ENCODE data around the gene CYBC1.

The CYBC1 gene

DNA sequence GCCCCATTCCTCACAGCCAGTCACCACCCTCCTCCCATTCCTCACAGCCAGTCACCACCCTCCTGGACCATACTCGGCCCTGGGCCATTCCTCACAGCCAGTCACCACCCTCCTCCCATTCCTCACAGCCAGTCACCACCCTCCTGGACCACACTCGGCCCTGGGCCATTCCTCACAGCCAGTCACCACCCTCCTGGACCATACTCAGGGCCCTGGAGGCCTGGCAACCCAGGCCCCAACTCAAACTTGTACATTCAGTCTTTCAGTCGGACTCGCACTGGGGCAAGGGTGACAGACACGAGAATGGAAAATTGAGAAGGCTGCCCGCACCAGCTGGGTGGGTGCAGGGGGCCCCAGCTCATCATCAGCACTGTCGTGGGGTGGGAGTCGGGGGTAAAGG, 38.6 kb upstream of the CYBC1 start:
- peaks cover under 1% of the 10 kb centered on the region; the same call in 1 of the 2 replicates for H3K4me1 ChIP-seq
- peaks cover 21% of the 10 kb centered on the region for H3K36me3 ChIP-seq (replicated peaks)
- H3K4me3 ChIP-seq = no peak overlapping the region
- in situ Hi-C loops (cut with MboI; ENCODE audit: low sequenced_read_pairs) = no loop called here
- H3K9me3 ChIP-seq = no peaks in the 10 kb centered on the region
- no peak for DNase-seq (ENCODE audit: low spot score in 2 of 2)
- H3K27me3 ChIP-seq (ENCODE audit: low read depth) = no peaks in the 10 kb centered on the region

DNA sequence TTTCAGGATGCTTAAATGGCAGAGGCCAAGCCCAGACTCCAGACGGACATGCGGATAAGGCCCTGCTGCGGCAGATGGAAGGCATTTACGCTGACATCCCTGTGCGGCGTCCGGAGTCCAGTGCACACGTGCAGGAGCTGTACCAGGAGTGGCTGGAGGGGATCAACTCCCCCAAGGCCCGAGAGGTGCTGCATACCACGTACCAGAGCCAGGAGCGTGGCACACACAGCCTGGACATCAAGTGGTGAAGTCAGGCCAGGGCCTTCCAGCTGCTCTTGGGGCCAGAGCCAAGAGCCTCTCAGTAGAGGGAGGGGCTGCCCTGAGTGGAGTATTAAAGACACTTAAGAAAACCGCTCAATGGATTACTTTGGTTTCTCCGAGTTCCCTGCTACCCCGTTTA, 37.4 kb upstream of the CYBC1 start:
- Histone ChIP-seq H3K4me3 (no peak overlapping the region), H3K36me3 (replicated peaks) (peaks cover 23% of the 10 kb centered on the region), H3K9me3 (no peaks in the 10 kb centered on the region), H3K4me1 (no peaks in the 10 kb centered on the region), H3K27me3 (ENCODE audit: low read depth) (no peaks in the 10 kb centered on the region)
- no peak for DNase-seq (ENCODE audit: low spot score in 2 of 2)
- in situ Hi-C loops (cut with MboI; ENCODE audit: low sequenced_read_pairs) = no loop called here

- H3K36me3 ChIP-seq (replicated peaks) = peaks cover 23% of the 10 kb centered on the region
- in situ Hi-C loops (cut with MboI; ENCODE audit: low sequenced_read_pairs) = no loop called here
Measured at GRCh38 chr17:82486231-82487094, 35.9 kb upstream of the CYBC1 start.

DNA sequence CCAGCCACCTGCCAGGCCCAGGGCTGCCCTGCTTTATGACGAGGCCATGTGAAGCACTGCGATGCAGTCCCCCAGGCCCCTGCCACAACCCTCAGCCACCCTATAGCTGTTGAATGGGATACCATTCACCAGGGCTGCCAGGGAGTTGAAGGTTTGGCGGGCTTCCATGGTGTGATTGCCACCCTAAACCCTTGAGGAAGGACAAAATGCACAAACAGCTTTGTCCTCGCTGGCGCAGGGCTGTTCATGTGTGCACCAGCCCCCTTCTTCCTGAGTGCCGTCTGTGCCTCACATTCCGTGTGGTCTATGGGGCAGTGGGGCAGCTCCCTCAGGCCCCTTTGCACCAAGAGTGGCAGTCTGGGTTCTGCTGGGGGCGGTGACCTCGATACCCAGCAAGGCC, 33.3 kb upstream of the CYBC1 start:
- H3K4me3 ChIP-seq = no peak overlapping the region
- no peaks in the 10 kb centered on the region for H3K27me3 ChIP-seq (ENCODE audit: low read depth)
- H3K4me1 ChIP-seq = no peaks in the 10 kb centered on the region
- in situ Hi-C loops (cut with MboI; ENCODE audit: low sequenced_read_pairs) = no loop called here
- DNase-seq (ENCODE audit: low spot score in 2 of 2) = no peak
- H3K36me3 ChIP-seq (replicated peaks) = peaks cover 42% of the 10 kb centered on the region
- H3K9me3 ChIP-seq = no peaks in the 10 kb centered on the region

More at GRCh38 chr17:82486231-82487094, 35.9 kb upstream of the CYBC1 start:
- H3K4me1 ChIP-seq = no peaks in the 10 kb centered on the region
- no peak for DNase-seq (ENCODE audit: low spot score in 2 of 2)
- H3K27me3 ChIP-seq (ENCODE audit: low read depth) = no peaks in the 10 kb centered on the region
- no peak overlapping the region for H3K4me3 ChIP-seq
- H3K9me3 ChIP-seq = no peaks in the 10 kb centered on the region

- in situ Hi-C loops (cut with MboI; ENCODE audit: low sequenced_read_pairs) = no loop called here
- no peaks in the 10 kb centered on the region for H3K9me3 ChIP-seq
- no peak overlapping the region for H3K4me3 ChIP-seq
- no peaks in the 10 kb centered on the region for H3K27me3 ChIP-seq (ENCODE audit: low read depth)
- no peak for DNase-seq (ENCODE audit: low spot score in 2 of 2)
- no peaks in the 10 kb centered on the region for H3K4me1 ChIP-seq
- peaks cover 46% of the 10 kb centered on the region for H3K36me3 ChIP-seq (replicated peaks)
Measured at GRCh38 chr17:82483204-82483660, 32.7 kb upstream of the CYBC1 start.

DNA sequence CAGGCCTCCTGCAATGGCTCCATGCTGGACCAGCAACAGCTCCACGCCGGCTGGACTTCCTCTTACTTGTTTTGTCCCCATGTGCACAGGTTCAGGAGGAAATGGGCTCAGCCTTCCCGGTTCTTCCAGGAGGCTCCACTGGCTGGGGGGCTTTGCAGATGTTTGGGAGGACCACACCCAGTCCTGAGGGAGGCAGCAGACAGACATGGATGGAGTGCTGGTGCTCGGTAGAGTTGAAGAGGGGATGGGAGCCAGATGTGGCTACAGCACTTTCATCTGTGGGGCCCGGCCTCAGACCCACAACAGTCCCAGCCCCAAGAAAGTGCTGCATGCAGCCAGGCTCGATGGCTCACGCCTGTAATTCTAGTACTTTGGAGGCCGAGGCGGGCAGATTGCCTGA, 29.8 kb upstream of the CYBC1 start:
- no peaks in the 10 kb centered on the region for H3K4me1 ChIP-seq
- in situ Hi-C loops (cut with MboI; ENCODE audit: low sequenced_read_pairs) = no loop called here
- no peaks in the 10 kb centered on the region for H3K9me3 ChIP-seq
- peaks cover 38% of the 10 kb centered on the region for H3K36me3 ChIP-seq (replicated peaks)
- H3K4me3 ChIP-seq = no peak overlapping the region
- DNase-seq (ENCODE audit: low spot score in 2 of 2) = no peak
- H3K27me3 ChIP-seq (ENCODE audit: low read depth) = no peaks in the 10 kb centered on the region

- Histone ChIP-seq H3K4me1 (no peaks in the 10 kb centered on the region), H3K36me3 (replicated peaks) (peaks cover 42% of the 10 kb centered on the region), H3K4me3 (no peak overlapping the region), H3K9me3 (no peaks in the 10 kb centered on the region), H3K27me3 (ENCODE audit: low read depth) (no peaks in the 10 kb centered on the region)
- in situ Hi-C loops (cut with MboI; ENCODE audit: low sequenced_read_pairs) = no loop called here
- no peak for DNase-seq (ENCODE audit: low spot score in 2 of 2)
Measured at GRCh38 chr17:82479602-82480001, 29.1 kb upstream of the CYBC1 start.

DNA sequence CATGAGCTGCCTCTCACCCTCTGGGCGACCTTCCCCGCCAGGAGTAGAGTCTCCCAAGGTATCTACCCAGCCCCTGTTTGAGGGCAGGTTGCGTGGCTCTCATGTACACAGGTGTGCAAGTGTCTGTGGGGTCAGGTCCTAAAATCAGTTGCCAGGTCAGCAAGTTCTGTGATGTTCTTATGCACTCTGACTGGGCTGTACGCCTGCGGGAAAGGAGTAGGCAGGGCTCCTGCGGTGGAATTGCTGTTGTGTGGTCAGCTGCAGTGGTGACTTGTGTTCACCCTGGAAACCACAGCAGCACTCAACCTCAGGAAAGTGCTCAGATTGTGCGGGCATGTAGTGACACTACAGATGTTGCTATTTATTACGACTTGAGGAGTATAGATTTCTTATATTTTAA, 27.4 kb upstream of the CYBC1 start:
- no peaks in the 10 kb centered on the region for H3K27me3 ChIP-seq (ENCODE audit: low read depth)
- in situ Hi-C loops (cut with MboI; ENCODE audit: low sequenced_read_pairs) = no loop called here
- peaks cover 42% of the 10 kb centered on the region for H3K36me3 ChIP-seq (replicated peaks)
- H3K4me3 ChIP-seq = no peak overlapping the region
- DNase-seq (ENCODE audit: low spot score in 2 of 2) = no peak
- no peaks in the 10 kb centered on the region for H3K9me3 ChIP-seq
- no peaks in the 10 kb centered on the region for H3K4me1 ChIP-seq

DNA sequence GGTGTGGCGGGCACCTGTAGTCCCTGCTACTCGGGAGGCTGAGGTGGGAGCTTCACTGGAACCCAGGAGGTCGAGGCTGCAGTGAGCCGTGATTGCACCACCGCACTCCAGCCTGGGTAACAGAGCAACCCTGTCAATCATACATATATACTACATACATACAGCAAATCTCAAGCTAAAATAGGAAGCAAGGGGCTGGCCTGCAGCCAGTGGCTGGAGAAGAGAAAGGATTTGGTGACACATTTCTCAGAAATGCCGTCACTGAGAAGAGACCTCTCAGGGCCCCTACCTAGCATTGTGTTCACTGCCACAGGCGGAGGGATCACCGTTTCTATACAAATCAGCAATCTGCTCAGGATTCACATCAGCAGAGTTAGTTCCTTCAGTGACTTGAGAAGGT, 24.9 kb upstream of the CYBC1 start:
- Histone ChIP-seq H3K9me3 (no peaks in the 10 kb centered on the region), H3K4me1 (no peaks in the 10 kb centered on the region), H3K27me3 (ENCODE audit: low read depth) (no peaks in the 10 kb centered on the region), H3K36me3 (replicated peaks) (peaks cover 44% of the 10 kb centered on the region), H3K4me3 (no peak overlapping the region)
- in situ Hi-C loops (cut with MboI; ENCODE audit: low sequenced_read_pairs) = no loop called here
- DNase-seq (ENCODE audit: low spot score in 2 of 2) = no peak

DNA sequence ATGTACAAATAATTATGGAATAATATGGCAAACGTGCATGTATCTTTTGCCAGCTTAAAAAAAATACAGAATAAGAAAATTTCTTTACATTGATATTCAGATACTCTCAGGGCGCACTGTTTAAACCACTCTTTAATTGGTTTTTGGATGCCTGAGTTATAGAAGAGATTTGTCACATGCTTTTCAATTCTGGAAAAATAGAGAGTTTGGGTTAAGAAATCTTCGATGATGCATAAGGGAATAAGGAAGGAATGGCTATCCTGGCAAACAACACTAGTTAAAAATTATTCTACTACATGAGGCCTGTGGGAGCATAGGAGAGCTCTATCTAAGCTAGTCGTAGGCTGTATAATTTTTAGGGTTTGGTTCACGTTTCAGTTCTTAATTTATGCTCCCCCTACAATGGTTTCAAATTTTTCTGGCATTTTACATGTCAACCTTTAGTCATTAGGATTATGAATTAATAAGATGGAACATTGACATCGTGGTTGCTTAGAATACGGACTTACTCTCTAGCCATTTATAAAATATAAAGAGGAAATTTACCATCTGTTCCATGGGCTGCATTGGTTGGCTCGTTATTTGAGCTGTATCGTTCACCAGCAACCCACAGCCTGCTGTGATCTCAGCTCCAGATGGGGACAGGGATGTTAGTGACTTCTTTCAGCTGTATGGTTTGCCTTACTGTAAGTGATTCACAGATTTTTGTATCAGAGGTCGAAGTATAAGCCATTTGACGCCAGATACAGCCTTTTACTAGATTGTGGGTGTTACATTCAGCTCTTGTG, 23.9 kb upstream of the CYBC1 start:
- in situ Hi-C loops (cut with MboI; ENCODE audit: low sequenced_read_pairs) = no loop called here
- peaks cover 43% of the 10 kb centered on the region for H3K36me3 ChIP-seq (replicated peaks)
- no peak for DNase-seq (ENCODE audit: low spot score in 2 of 2)
- H3K27me3 ChIP-seq (ENCODE audit: low read depth) = no peaks in the 10 kb centered on the region
- H3K4me3 ChIP-seq = no peak overlapping the region
- no peaks in the 10 kb centered on the region for H3K9me3 ChIP-seq
- no peaks in the 10 kb centered on the region for H3K4me1 ChIP-seq

DNA sequence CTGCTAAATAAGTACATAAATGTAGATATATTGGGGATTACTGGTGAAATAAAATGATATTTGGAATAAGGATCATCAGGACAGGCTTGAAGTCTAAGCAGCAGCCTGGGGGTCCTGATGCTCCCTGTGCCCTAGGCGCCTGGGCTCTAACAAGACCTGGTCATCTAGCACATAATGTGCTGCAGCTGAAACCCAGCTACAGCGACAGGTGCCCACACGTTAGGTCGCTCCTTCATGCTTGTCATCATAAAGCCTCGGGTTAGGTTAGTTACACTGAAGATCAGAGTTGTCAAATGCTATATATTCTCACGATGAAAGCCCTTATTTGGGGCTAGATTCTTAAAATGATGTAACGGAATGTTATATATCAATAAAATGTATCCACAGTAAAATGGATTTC, 19.5 kb upstream of the CYBC1 start:
- no peak overlapping the region for H3K4me3 ChIP-seq
- H3K36me3 ChIP-seq (replicated peaks) = peaks cover 45% of the 10 kb centered on the region
- no peaks in the 10 kb centered on the region for H3K9me3 ChIP-seq
- DNase-seq (ENCODE audit: low spot score in 2 of 2) = no peak
- H3K4me1 ChIP-seq = no peaks in the 10 kb centered on the region
- no peaks in the 10 kb centered on the region for H3K27me3 ChIP-seq (ENCODE audit: low read depth)
- in situ Hi-C loops (cut with MboI; ENCODE audit: low sequenced_read_pairs) = no loop called here

GRCh38 chr17:82468692-82469091, 18.1 kb upstream of the CYBC1 start:
- no peaks in the 10 kb centered on the region for H3K9me3 ChIP-seq
- H3K36me3 ChIP-seq (replicated peaks) = peaks cover 48% of the 10 kb centered on the region
- no peak for DNase-seq (ENCODE audit: low spot score in 2 of 2)
- no peaks in the 10 kb centered on the region for H3K4me1 ChIP-seq
- H3K27me3 ChIP-seq (ENCODE audit: low read depth) = no peaks in the 10 kb centered on the region
- H3K4me3 ChIP-seq = no peak overlapping the region
- in situ Hi-C loops (cut with MboI; ENCODE audit: low sequenced_read_pairs) = no loop called here

DNA sequence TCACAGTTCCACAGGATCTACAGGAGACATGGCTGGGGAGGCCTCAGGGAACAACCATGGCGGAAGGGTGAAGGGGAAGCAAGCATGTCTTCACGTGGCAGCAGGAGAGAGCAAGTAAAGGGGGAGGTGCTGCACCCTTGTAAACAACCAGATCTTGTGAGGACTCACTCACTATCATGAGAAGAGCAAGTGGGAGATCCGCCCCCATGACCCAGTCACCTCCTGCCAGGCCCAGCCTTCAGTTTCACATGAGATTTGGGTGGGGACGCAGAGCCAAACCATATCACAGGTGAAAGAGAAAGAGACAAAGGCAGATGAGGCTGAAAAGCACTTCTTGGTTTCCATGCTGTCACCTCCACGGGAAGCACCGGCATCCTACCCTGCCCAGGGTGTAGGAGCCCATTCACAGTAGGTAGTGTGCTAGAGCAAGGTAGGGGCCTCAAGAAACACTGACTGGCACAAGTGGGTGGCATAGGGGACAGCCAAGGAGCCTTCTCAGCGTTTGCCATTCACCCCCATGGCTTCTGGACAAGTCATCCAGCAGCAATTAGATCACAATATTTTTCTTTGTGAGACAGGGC, 14.6 kb upstream of the CYBC1 start:
- no peaks in the 10 kb centered on the region for H3K4me1 ChIP-seq
- H3K36me3 ChIP-seq (replicated peaks) = peaks cover 65% of the 10 kb centered on the region
- no peak overlapping the region for H3K4me3 ChIP-seq
- no peaks in the 10 kb centered on the region for H3K9me3 ChIP-seq
- DNase-seq (ENCODE audit: low spot score in 2 of 2) = no peak
- in situ Hi-C loops (cut with MboI; ENCODE audit: low sequenced_read_pairs) = no loop called here
- H3K27me3 ChIP-seq (ENCODE audit: low read depth) = no peaks in the 10 kb centered on the region

DNA sequence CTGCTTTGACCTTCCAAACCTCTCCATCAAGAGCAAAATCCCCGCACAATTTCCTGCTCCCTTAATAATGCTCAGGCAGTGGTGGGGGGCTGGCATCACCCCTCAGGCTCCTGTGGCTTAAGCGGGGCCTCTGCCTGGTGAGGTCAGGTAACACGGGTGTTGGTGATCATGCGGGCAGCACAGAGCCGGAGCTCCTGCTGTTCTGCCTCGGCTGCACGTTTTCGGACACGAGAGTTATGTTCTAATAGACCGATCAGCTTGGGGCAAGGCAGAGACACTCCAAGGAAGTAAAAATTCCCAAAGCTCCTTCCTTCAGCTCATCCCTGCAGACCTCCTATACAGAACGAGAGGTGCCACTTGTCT, 14.0 kb upstream of the CYBC1 start:
- Histone ChIP-seq H3K4me1 (peaks cover 2% of the 10 kb centered on the region; the same call in 1 of the 2 replicates), H3K9me3 (no peaks in the 10 kb centered on the region), H3K4me3 (no peak overlapping the region), H3K27me3 (ENCODE audit: low read depth) (no peaks in the 10 kb centered on the region), H3K36me3 (replicated peaks) (peaks cover 66% of the 10 kb centered on the region)
- in situ Hi-C loops (cut with MboI; ENCODE audit: low sequenced_read_pairs) = no loop called here
- no peak for DNase-seq (ENCODE audit: low spot score in 2 of 2)

All from HAP-1 (cell line).